SK-N-MC (cell line): ENCODE measurements around the gene GPR137B.

Experiments
- EZH2 ChIP-seq: fragments of 200-600 bp; sonication (generic); IDR thresholded peaks from one replicate; pipeline ENCODE4 v1.6.1; 2017; ENCODE audit warnings: antibody characterized with exemption
- POLR2AphosphoS5 ChIP-seq: IDR thresholded peaks from 2 replicates; pipeline ENCODE4 v1.6.1; 2012; ENCODE audit warnings: mild to moderate bottlenecking, low read depth, low read length, borderline replicate concordance

DNA sequence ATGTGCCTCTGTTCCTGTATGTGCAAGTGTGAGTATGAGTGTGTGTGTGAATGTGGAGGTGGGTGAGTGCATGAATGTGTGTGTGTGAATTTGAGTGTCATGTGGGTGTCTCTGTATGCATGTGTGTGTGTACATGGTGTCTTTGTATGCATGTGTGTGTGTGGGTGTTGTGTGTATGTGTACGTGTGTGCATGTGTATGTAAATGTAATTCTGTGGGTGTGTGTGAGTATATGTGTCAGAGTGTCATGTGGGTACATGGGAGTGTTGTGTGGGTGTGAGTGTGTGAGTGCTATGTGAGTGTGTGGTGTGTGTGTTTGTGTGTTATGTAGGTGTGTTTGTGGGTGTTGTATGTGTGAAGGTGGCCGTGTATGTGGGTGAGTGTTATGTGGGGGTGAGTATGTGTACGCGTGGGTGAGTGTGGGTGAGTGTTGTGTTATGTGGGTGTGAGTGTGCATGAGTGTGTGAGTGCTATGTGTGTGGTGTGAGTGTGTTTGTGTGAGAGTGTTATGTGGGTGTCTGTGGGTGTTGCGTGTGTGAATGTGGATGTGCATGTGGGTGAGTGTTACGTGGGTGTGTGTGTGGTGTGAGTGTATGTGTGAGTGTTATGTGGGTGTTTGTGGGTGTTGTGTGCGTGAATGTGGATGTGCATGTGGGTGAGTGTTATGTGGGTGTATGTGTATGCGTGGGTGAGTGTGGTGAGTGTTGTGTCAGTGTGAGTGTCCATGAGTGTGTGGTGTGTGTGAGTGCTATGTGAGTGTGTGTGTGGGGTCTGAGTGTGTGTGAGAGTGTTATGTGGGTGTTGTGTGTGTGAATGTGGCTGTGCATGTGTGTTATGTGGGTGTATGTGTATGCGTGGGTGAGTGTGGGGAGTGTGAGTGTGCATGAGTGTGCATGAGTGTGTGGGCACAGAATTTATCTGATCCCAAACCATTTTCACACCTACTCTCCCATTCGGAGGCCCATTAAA is 40.8 kb upstream of the GPR137B start:
- TF ChIP-seq POLR2AphosphoS5: no peak
- no peak for TF ChIP-seq EZH2
